ENCODE measurements around the gene OR1N1. TPM values are rescaled to one million over a fixed set of nuclear protein-coding genes. Genes with fewer than 3 reads are reported as not detected.

The OR1N1 gene, protein sequence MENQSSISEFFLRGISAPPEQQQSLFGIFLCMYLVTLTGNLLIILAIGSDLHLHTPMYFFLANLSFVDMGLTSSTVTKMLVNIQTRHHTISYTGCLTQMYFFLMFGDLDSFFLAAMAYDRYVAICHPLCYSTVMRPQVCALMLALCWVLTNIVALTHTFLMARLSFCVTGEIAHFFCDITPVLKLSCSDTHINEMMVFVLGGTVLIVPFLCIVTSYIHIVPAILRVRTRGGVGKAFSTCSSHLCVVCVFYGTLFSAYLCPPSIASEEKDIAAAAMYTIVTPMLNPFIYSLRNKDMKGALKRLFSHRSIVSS
- not detected in 2 replicates for polyA plus RNA-seq (2013)

GRCh38 chr9:122527193-122527592 lies at the start of gene OR1N1:
OR1N1 (minus strand) TSS chr9:122527293; CDS start chr9:122527293, 0 bp downstream.
- no CpG with 5 or more reads among the region's 3 CpGs for WGBS (ENCODE audit: extremely low coverage, insufficient coverage, insufficient read length)
- H3K23ac ChIP-seq (ENCODE audit: low read length), result no peak within 1 kb of the TSS
- no peak within 1 kb of the TSS for H2AK5ac ChIP-seq (ENCODE audit: low read length)
- no peak for DNase-seq
- H3K27me3 ChIP-seq (ENCODE audit: insufficient read depth, low read length), result no peaks in the 10 kb centered on the region
- no peaks in the 10 kb centered on the region for H3K79me1 ChIP-seq (ENCODE audit: low read length)
- H2BK120ac ChIP-seq (ENCODE audit: insufficient read depth, low read length, poor library complexity), result no peak within 1 kb of the TSS
- H3K9me3 ChIP-seq (ENCODE audit: insufficient read depth, low read depth, low read length), result peaks cover 13% of the 10 kb centered on the region
- no peak within 1 kb of the TSS for H4K91ac ChIP-seq (ENCODE audit: low read depth, low read length)
- H2AFZ ChIP-seq (ENCODE audit: insufficient read depth, low read length, poor library complexity), result no peak within 1 kb of the TSS
- no peak within 1 kb of the TSS for H4K8ac ChIP-seq (ENCODE audit: low read depth, low read length)
- no peak within 1 kb of the TSS for H3K4me2 ChIP-seq (ENCODE audit: low read length)
- H3K18ac ChIP-seq (ENCODE audit: low read length), result no peak within 1 kb of the TSS
- no peaks in the 10 kb centered on the region for H3K36me3 ChIP-seq (ENCODE audit: control insufficient read depth in 1 of 2, insufficient read depth in 2 of 2, low read length in 2 of 2)
- no peak within 1 kb of the TSS for H4K12ac ChIP-seq (ENCODE audit: low read depth, low read length)
- no peak within 1 kb of the TSS for H3K27ac ChIP-seq (ENCODE audit: low read depth, low read length)
- no peaks in the 10 kb centered on the region for H3K4me1 ChIP-seq (ENCODE audit: control insufficient read depth in 1 of 2, insufficient read depth in 2 of 2, low read length in 2 of 2)
- no peak within 1 kb of the TSS for H3K4ac ChIP-seq (ENCODE audit: low read depth, low read length)
- no peak within 1 kb of the TSS for H2BK12ac ChIP-seq (ENCODE audit: low read length)
- no peak within 1 kb of the TSS for H3K14ac ChIP-seq (ENCODE audit: low read length)
- no peak within 1 kb of the TSS for H3K9ac ChIP-seq (ENCODE audit: low read length)
- H3K79me2 ChIP-seq (ENCODE audit: control insufficient read depth, insufficient read depth, low read length, poor library complexity), result no peaks in the 10 kb centered on the region
- no peak within 1 kb of the TSS for H2BK5ac ChIP-seq (ENCODE audit: low read depth, low read length, poor library complexity)
- H3K4me3 ChIP-seq (ENCODE audit: low read depth, low read length), result no peak within 1 kb of the TSS

DNA sequence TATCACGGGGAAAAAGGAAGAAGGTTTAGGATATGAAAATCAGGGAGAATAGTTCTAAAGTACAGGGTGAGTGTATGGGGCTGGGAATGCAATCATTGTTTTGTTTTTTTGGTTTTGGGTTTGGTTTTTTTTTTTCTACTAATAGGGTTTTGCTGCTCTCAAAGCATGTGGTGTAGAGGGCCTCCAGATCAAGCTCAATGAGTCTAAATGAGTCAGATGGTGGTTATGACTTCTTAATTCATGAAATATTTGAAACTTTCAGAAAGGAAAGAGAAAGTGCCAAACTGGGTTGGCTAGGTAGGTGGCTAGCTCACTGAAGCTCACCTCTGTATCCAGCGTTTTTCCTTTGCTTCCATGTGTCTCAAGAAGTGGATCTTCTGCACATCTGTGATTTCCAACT lies 45.4 kb upstream of the OR1N1 start:
- Histone ChIP-seq H4K12ac (ENCODE audit: low read depth, low read length) (no peak overlapping the region), H2BK12ac (ENCODE audit: low read length) (no peak overlapping the region), H3K4ac (ENCODE audit: low read depth, low read length) (no peak overlapping the region), H3K79me2 (ENCODE audit: control insufficient read depth, insufficient read depth, low read length, poor library complexity) (no peaks in the 10 kb centered on the region), H3K9me3 (ENCODE audit: insufficient read depth, low read depth, low read length) (peaks cover 12% of the 10 kb centered on the region), H3K27me3 (ENCODE audit: insufficient read depth, low read length) (no peaks in the 10 kb centered on the region), H3K4me1 (ENCODE audit: control insufficient read depth in 1 of 2, insufficient read depth in 2 of 2, low read length in 2 of 2) (no peaks in the 10 kb centered on the region), H3K4me2 (ENCODE audit: low read length) (no peak overlapping the region), H2BK5ac (ENCODE audit: low read depth, low read length, poor library complexity) (no peak overlapping the region), H2BK120ac (ENCODE audit: insufficient read depth, low read length, poor library complexity) (no peak overlapping the region), H3K9ac (ENCODE audit: low read length) (no peak overlapping the region), H3K23ac (ENCODE audit: low read length) (no peak overlapping the region), H3K27ac (ENCODE audit: low read depth, low read length) (no peak overlapping the region), H2AFZ (ENCODE audit: insufficient read depth, low read length, poor library complexity) (no peak overlapping the region), H3K79me1 (ENCODE audit: low read length) (no peaks in the 10 kb centered on the region), H3K4me3 (ENCODE audit: low read depth, low read length) (no peak overlapping the region), H2AK5ac (ENCODE audit: low read length) (no peak overlapping the region), H3K14ac (ENCODE audit: low read length) (no peak overlapping the region), H4K91ac (ENCODE audit: low read depth, low read length) (no peak overlapping the region), H3K36me3 (ENCODE audit: control insufficient read depth in 1 of 2, insufficient read depth in 2 of 2, low read length in 2 of 2) (no peaks in the 10 kb centered on the region), H3K18ac (ENCODE audit: low read length) (no peak overlapping the region), H4K8ac (ENCODE audit: low read depth, low read length) (no peak overlapping the region)
- WGBS (ENCODE audit: extremely low coverage, insufficient coverage, insufficient read length), result no CpG with 5 or more reads among the region's 2 CpGs
- peak in 1 of 2 donors; percentile 42 for DNase-seq

DNA sequence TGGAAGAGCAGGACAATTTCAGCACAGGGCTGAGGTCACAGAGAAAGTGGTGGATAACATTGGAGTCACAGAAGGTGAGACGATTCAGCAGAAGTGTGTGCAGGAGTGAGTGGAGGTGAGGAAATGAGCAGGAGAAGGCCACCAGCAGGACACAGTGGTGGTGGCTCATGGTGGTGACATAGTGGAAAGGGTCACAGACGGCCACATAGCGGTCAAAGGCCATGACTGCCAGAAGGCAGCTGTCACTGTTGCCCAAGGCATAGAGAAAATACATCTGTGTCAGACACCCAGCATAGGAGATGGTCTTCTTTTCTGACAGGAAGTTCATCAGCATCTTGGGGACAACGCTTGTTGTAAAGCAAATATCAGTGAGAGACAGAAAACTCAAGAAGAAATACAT lies 40.8 kb upstream of the OR1N1 start:
- Histone ChIP-seq H2BK5ac (ENCODE audit: low read depth, low read length, poor library complexity) (no peak overlapping the region), H3K27ac (ENCODE audit: low read depth, low read length) (no peak overlapping the region), H3K4me1 (ENCODE audit: control insufficient read depth in 1 of 2, insufficient read depth in 2 of 2, low read length in 2 of 2) (no peaks in the 10 kb centered on the region), H3K9ac (ENCODE audit: low read length) (no peak overlapping the region), H2BK12ac (ENCODE audit: low read length) (no peak overlapping the region), H3K27me3 (ENCODE audit: insufficient read depth, low read length) (no peaks in the 10 kb centered on the region), H4K8ac (ENCODE audit: low read depth, low read length) (no peak overlapping the region), H3K23ac (ENCODE audit: low read length) (no peak overlapping the region), H2AFZ (ENCODE audit: insufficient read depth, low read length, poor library complexity) (no peak overlapping the region), H3K4me3 (ENCODE audit: low read depth, low read length) (no peak overlapping the region), H3K79me2 (ENCODE audit: control insufficient read depth, insufficient read depth, low read length, poor library complexity) (no peaks in the 10 kb centered on the region), H2AK5ac (ENCODE audit: low read length) (no peak overlapping the region), H3K4me2 (ENCODE audit: low read length) (no peak overlapping the region), H3K9me3 (ENCODE audit: insufficient read depth, low read depth, low read length) (peaks cover 15% of the 10 kb centered on the region), H3K79me1 (ENCODE audit: low read length) (no peaks in the 10 kb centered on the region), H3K14ac (ENCODE audit: low read length) (no peak overlapping the region), H4K91ac (ENCODE audit: low read depth, low read length) (no peak overlapping the region), H2BK120ac (ENCODE audit: insufficient read depth, low read length, poor library complexity) (no peak overlapping the region), H3K36me3 (ENCODE audit: control insufficient read depth in 1 of 2, insufficient read depth in 2 of 2, low read length in 2 of 2) (no peaks in the 10 kb centered on the region), H4K12ac (ENCODE audit: low read depth, low read length) (no peak overlapping the region), H3K18ac (ENCODE audit: low read length) (no peak overlapping the region), H3K4ac (ENCODE audit: low read depth, low read length) (no peak overlapping the region)
- DNase-seq, result peak; percentile 41 to 56
- WGBS (ENCODE audit: extremely low coverage, insufficient coverage, insufficient read length), result no CpG with 5 or more reads among the region's 4 CpGs

DNA sequence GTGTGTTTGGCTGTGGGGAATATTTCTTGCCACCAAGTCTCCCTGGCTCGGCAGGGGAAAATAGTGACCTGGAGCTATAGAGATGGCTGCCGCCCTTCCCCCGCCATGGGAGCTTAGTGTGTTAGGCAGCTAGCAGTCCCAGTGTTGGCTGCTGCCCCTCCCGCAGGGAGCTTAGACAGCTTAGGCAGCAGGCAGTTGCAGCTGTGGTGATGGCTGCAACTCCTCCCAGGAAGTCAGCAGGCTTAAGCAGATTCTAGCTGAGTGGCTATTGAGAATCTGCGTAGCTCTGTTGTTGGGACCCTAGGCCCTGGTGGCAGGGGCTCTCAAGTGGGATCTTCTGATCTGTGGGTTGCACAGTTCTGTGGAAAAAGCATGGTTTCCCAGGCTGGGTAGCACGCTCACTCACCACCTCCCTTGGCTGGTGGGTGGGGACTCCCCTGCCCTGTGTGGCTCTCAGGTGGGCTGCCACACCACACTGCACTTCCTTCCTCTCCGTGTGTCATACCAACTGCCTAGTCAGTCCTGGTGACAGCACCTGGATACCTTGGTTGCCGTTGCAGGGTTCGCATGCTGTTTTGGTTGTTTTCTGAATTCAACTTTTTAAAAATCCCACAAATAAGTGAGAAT lies 35.2 kb upstream of the OR1N1 start:
- H3K18ac ChIP-seq (ENCODE audit: low read length), result no peak overlapping the region
- H2AK5ac ChIP-seq (ENCODE audit: low read length), result no peak overlapping the region
- H3K14ac ChIP-seq (ENCODE audit: low read length), result no peak overlapping the region
- H3K79me2 ChIP-seq (ENCODE audit: control insufficient read depth, insufficient read depth, low read length, poor library complexity), result no peaks in the 10 kb centered on the region
- no peak overlapping the region for H2BK12ac ChIP-seq (ENCODE audit: low read length)
- no peaks in the 10 kb centered on the region for H3K4me1 ChIP-seq (ENCODE audit: control insufficient read depth in 1 of 2, insufficient read depth in 2 of 2, low read length in 2 of 2)
- no CpG with 5 or more reads among the region's 9 CpGs for WGBS (ENCODE audit: extremely low coverage, insufficient coverage, insufficient read length)
- H3K23ac ChIP-seq (ENCODE audit: low read length), result no peak overlapping the region
- no peak for DNase-seq
- H3K4ac ChIP-seq (ENCODE audit: low read depth, low read length), result no peak overlapping the region
- no peak overlapping the region for H2BK120ac ChIP-seq (ENCODE audit: insufficient read depth, low read length, poor library complexity)
- no peaks in the 10 kb centered on the region for H3K79me1 ChIP-seq (ENCODE audit: low read length)
- no peak overlapping the region for H4K91ac ChIP-seq (ENCODE audit: low read depth, low read length)
- no peak overlapping the region for H4K8ac ChIP-seq (ENCODE audit: low read depth, low read length)
- H4K12ac ChIP-seq (ENCODE audit: low read depth, low read length), result no peak overlapping the region
- no peak overlapping the region for H2BK5ac ChIP-seq (ENCODE audit: low read depth, low read length, poor library complexity)
- peaks cover 14% of the 10 kb centered on the region for H3K9me3 ChIP-seq (ENCODE audit: insufficient read depth, low read depth, low read length)
- no peak overlapping the region for H3K9ac ChIP-seq (ENCODE audit: low read length)
- no peak overlapping the region for H3K27ac ChIP-seq (ENCODE audit: low read depth, low read length)
- H3K27me3 ChIP-seq (ENCODE audit: insufficient read depth, low read length), result no peaks in the 10 kb centered on the region
- no peak overlapping the region for H3K4me2 ChIP-seq (ENCODE audit: low read length)
- no peak overlapping the region for H3K4me3 ChIP-seq (ENCODE audit: low read depth, low read length)
- H2AFZ ChIP-seq (ENCODE audit: insufficient read depth, low read length, poor library complexity), result no peak overlapping the region
- H3K36me3 ChIP-seq (ENCODE audit: control insufficient read depth in 1 of 2, insufficient read depth in 2 of 2, low read length in 2 of 2), result no peaks in the 10 kb centered on the region

Data from trophoblast cell (in vitro differentiated cells and primary cell).